NCI-H82 treated with DMSO at 0.1 percent for 48 hours (cell line): ENCODE results near the gene CTSO.
"Not testable (repeated sequence)": the region's sequence is repeated elsewhere in the genome, so short reads cannot be mapped to it uniquely, and the experiment has no call there.

Source experiments
- DNase-seq: peaks from one replicate; lab custom pipeline; 2025; ENCODE audit not compliant: unreplicated experiment; lab: John Stamatoyannopoulos, UW

The CTSO gene

DNA sequence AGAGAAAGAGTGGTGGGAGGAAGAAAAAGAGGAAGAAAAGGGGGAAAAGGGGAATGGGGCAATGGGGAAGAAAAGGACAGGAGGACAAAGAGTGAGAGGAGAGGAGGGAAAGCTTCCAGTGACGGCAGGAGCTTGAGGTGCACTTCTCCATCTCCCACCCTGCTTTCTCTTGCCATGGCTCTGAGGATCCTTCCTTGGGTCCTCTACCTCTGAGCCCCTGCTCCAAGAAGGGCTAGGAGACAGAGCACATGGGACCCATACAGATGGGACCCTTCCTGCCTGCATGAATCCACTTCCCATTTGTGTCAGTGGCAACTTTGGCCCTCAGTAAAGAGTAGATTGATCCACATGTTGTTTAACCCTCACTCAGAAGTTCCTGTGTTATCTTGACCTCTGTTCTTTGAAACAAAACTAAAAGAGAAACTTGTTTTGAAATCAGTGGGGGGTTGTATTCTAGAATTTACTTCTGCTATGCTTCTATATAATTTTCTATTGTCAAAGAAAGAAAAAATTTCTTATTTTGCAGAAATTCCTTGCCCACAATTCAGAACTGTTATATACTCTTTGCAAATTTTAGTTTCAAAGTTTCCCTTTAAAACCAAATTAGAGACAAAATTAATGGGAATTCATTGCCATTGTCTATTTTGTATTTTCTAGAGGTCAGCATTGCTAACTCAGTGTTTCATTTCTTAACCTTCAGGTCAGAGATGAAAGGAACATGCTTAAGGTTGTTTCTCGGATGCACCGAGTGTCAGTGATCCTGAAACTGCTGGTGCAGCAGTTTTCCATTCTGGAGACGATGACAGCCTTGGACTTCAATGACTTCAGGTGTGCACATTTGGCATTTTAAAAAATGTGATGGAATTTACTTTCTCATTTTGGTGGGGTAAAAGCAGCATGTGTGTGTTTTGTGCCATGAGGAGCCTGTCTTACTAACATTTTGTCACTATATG is 45.2 kb downstream of the CTSO start:
- DNase-seq: no peak

DNA sequence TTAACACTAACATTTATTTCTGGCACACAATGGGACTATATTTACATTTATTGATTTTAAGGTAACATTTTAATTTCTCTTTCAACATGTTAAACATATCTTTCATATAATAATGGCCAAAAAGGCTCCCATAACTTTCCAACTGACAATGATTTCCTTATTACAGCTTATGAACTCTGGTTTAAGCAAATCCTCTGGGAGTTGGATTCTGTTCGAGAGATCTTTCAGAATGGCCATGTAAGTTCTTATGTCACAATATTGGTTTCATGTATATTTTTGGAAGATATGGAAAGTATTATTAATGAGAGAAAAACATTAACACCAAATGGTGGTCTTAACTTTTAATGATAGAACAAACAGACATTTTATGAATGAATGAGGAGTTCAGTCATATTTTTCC is 46.1 kb downstream of the CTSO start:
- no peak for DNase-seq

DNA sequence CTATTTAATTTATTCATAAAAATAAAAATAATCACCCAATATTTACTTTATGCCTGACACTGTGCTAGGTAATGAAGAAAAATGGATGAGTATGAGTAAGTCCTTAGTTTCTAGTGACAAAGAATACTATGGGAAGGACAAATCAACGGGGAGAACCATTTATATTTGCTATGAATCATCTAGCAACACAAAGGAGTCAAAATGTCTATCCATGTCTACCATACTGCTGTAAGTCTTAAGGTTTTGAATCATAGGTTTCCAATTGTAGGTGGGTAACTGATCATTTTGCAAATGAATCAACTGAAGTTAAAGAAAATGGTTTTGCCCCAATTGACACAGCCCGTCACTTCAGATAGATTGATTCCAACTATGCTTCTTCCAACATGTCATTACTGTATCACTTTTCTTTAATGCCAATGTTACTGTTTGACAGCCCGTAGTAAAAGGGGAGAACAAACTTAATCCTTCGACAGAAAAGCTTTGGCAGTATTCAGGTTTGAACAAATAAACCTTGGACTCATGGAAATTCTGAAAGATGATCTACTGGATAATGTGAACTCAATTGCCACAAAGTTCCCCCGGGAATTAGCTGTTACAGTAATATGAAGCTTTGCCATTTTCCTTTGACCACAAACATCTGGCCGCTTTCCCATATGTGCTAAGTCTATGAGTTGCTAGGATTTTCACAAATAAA is 47.0 kb downstream of the CTSO start:
- DNase-seq: peak; percentile 3

DNA sequence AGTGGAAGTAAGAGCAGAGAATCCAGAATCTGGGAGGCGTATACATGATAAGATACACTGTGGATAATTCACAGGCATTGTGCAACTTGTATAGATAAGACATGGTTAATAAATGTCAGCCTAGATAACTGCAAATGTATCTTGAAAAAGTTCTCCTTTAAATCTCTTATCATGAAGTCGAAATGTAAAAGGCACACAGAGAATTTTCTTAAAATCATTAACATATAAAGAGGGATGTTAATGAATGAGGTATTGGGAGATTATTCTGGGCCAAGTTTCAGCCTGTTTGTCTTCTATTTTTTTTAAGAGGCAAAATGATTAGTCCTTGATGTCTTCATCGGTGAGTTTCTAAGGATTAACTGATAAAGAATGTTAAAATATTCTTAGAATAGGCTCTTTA is 49.3 kb downstream of the CTSO start:
- no peak for DNase-seq

DNA sequence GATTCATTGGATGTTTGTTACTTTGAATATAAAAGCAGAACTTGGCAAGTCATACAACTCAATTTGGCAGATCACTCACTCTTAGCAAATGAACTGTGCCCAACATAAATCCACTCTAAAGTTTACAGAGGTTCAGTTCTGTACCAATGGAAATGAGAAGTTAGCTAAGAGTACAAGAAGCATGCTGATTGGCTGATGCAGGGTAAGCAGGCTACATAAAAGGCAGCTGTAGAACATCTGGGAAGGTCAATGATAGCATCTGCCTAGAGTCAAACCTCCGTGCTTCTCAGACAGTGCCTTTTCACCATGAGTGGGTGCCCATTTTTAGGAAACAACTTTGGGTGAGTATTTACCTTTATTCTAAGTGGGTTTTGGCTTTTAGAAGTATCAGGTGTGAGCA is 50.2 kb downstream of the CTSO start, which contains the start of gene TDO2:
TSS of gene TDO2 (plus strand) at position 244 of the 400 bp plus-strand sequence. CDS start at position 307, 63 bp downstream.
- no peak for DNase-seq

DNA sequence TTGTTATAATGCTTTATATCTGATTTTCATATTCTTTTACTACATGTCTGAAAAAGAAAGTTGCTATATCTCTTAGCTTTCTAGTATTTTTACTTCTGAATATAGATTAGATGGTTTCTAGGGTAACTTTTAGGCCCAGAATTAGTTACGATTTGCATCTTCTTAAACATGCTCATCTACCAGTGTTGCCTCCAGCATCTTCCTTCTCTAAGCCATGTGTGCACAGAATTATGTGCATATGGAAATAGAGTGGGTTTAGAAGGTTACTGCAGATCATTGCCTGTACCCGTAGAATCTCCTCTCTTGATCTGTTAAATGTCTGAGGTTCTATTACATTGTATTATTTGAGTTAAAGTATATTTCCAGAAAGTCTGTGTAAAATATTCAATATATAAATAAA is 52.7 kb downstream of the CTSO start:
- no peak for DNase-seq

DNA sequence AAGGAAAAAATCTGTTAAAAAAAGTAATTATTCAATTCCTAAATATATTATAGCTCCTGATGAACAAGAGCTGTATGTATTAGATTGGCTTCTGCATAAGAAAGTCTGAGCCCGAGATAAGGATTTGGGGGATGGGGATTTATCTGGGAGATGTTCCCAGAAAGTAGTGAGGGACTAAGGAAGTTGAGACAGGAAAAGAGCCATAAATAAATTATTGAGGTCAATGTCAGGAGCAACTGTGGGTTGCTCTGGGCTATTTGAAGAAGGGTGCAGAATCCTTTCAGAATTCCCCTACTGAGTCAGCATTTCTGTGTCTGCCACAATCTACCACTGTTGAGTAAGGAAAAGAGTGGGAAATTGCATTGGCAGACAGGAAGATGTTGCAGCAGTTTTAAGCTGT is 53.3 kb downstream of the CTSO start:
- DNase-seq: no peak

DNA sequence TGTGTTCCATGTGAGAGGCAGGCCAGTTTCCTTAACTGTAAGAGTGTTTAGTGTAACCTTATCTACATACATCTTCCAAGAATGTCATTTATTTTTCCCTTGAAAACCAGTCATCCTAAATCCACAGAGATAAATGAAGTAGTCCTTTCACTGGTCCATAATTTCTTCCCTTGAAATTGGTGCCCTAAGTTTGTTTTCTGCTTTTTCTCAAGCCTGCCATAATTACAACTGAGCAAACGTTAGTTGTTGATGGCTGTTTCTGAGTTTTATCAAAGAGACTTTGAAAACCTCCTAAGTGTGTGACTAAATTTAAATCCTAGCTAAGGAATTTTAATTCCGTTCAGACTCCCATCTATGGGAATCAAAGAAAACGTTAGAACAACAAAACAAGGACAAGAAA is 53.8 kb downstream of the CTSO start:
- DNase-seq: no peak

DNA sequence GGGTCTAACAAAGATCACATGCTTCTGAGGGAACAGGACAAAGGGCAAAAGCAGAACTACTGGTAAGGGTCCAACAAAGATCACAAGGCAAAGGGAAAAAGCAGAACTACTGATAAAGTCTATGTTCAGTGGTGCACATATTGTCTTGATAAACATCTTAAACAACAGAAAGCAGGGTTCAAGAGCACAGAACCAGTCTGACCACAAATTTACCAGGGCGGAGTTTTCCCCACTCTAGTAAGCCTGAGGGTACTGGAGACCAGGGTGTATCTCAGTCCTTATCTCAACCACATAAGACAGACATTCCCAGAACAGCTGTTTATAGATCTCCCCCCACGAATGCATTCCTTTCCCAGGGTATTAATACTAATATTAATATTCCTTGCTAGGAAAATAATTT is 55.3 kb downstream of the CTSO start:
- not testable (repeated sequence) for DNase-seq

DNA sequence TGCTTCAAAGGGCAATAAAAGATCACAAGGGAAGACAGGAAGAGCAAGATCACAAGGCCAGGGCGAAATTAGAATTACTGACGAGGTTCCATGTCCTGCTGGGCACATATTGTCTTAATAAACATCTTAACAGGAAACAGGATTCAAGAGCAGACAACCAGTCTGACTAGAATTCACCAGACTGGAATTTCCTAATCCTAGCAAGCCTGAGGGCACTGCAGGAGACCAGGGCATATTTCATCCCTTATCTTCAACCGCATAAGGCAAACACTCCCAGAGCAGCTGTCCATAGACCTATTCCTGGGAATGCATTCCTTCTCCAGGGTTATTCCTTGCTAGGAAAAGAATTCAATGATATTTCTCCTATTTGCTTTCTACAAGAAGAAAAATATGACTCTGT is 62.6 kb downstream of the CTSO start:
- no peak for DNase-seq

DNA sequence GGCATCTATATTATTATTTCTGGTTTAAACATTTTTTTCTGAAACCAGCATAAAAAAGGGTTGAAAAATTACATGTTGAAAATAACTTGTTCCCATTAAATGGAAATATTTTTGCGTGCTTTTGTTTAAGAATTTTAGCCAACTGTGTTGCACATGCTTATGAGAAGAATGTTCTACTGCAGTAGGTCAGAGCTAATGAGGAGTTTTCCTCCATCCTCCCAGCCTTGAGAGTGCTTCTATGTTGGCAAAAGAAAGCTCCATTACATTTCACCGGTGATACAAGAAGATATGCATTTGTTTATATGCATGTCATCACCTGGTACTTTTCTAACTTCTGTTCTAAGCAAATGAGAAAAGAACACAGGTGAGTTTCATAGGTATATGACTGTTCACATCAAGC is 63.7 kb downstream of the CTSO start:
- DNase-seq: no peak

DNA sequence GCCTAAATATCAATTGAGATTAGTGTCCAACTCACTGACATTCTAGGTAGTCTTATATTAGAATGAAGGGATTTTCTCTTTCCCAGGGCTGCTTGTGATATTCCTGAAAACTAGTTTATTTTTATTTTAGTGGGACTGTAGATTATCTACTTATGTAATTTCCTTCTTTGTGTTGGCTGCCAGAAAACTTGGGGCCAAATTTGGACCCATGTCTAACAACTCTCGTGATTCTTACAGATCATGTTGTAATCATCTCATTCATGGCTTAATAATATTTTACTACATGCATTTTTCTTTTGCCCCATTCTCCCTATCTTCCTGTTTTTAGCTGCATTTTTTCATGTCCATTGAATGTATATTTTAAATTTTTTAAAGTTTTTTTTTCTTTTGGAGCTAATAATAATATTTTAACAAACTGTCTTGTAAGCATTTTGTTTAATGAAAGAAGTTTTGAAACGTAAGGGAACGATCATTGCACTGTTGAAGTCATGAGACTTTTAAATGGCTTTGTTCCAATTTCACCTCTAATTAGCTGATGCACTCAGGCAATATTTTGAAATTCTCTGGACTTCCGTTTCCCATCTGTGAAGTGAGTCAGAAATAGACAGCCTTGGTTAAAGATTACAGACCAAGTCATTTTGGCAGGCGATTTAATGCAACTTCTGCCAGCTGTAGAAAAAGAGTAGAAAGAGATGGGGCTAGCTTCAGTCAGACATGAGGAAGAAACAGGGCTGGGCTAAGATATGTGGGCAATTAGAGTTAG is 64.5 kb downstream of the CTSO start:
- DNase-seq: no peak

DNA sequence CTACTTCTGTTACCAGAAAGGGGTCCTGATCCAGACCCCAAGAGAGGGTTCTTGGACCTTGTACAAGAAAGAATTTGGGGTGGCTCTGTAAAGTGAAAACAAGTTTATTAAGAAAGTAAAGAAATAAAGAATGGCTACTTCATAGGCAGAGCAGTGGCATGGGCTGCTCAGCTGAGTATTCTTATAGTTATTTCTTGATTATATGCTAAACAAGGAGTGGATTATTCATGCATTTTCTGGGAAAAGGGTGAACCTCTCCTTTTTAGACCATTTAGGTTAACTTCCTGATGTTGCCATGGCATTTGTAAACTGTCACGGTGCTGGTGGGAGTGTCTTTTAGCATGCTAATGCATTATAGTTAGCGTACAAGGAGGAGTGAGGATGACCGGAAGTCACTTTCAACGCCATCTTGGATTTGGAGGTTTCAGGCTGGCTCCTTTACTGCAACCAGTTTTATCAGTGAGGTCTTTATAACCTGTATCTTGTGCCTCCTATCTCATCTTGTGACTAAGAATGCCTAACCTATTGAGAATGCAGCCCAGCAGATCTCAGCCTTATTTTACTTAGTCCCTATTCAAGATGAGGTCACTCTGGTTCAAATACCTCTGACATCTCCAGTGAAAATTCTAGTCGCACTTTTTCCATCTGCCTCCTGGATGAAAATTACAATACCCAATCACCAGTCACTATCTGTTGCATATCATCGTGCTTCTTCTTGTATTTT is 65.7 kb downstream of the CTSO start:
- no peak for DNase-seq

DNA sequence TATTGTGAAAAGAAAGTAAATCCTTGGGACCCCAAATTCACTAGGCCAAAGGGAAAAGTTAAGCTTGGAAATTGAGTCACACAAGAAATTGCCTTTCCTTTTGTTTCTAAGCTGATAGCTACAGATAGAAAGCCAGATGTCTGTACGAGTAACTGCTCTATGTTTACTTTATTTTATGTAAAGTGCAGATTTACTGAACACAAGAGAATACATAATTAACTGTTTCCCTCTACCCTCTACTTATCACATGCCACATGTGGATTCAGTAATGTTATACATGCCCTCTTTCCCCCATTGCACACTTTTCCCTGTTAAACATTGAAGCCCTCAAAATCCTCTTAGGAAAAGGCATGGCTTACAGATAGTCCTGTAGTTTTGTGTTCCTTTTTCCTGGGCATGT is 66.6 kb downstream of the CTSO start:
- no peak for DNase-seq

DNA sequence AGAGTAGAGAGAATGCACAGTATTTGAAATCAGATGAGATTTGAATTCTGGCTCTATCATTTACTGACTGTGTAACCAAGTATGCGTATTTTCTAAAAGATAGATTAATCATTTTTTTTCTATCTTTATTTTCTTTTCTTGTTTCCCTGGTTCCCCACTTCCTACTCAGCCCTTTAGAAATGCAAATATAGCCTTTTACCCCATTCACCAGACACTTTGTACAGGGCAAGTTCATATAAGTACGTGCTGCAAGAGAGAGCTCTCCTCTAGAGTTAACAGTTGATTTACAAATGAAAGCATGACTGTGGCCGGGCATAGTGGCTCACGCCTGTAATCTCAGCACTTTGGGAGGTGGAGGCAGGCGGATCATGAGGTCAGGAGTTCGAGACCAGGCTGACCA is 68.0 kb downstream of the CTSO start:
- no peak for DNase-seq

DNA sequence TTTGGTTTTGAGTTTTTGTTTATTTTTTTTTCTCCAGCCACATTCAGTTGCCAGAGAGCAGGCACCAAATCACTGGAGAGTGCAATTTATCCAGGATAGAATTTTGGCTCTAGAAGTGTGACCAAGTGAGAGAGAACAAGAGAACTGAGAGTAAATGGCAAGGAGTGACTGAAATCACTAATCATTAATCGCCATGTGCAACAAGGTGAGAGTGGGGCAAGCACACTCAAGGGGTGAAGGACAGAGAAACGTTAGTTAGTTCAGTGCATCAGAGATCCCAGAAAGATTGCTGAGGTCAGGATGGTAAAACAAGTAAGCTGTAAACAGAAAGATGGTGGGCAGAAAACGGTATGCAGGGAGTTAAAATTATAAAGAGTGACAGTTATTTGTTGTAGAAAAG is 69.8 kb downstream of the CTSO start:
- no peak for DNase-seq

DNA sequence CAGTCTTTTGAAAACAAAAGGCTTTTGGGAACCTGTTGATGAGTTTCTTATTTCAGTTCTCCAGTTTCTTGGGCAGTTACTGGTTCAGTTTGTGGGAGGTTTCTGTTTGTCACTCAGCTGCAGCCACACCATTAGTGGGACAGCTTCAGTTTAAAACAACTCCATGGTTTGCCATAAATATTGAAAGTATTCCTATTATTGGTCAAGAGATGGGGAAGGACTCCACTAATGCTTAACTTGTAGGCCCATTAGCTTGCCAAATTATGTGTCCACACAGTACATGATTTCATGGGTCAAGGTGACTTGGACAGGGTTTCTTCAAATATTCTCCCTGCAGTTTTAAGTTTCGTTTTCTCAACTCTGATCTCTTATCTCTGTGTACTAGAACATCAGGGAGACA is 72.1 kb downstream of the CTSO start:
- no peak for DNase-seq

DNA sequence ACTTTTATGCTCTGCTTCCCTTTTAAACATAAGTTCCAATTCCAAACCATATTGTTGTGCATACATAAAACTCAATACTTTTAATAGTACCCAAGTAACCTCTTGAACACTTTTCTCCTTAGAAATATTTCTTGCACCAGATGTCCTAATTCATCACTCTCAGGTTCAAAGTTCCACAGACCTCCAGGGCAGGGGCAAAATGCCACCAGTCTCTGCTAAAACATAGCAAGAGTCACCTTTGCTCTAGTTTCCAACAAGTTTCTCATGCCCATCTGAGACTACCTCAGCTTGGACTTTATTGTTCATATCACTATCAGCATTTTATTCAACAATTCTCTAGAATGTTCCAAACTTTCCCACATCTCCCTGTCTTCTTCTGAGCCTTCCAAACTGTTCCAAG is 73.9 kb downstream of the CTSO start:
- no peak for DNase-seq

DNA sequence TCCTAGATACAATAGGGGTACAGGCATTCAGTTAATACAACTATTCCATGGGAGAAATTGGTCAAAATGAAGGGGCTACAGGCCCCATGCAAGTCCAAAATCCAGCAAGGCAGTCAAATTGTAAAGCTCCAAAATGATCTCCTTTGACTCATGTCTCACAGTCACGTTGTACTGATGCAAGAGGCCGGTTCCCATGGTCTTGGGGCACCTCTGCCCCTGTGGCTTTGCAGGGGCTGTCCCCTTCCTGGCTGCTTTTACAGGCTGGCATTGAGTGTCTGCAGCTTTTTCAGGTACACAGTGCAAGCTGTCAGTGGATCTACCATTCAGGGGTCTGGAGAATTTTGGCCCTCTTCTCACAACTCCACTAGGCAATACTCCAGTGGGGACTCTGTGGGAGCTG is 75.1 kb downstream of the CTSO start:
- no peak for DNase-seq

DNA sequence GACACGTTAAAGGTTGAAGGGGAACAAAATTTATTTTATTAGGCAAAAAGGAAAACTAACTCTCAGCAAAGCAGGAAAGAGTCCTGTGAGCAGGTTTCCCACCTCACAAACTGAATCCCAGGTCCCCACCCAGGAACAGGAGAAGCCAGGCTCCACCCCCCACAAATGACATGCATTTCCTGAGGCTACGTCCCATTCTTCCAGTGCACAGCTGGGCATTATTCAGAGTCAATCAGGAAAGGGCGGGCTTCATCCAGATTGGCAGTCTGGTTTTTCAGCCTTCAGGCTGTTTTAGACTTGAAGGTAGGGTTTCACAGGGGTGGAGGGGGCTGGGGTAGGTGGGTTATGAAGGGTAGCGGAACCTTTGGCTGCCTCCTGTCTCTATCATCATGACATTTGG is 75.7 kb downstream of the CTSO start:
- DNase-seq: no peak

DNA sequence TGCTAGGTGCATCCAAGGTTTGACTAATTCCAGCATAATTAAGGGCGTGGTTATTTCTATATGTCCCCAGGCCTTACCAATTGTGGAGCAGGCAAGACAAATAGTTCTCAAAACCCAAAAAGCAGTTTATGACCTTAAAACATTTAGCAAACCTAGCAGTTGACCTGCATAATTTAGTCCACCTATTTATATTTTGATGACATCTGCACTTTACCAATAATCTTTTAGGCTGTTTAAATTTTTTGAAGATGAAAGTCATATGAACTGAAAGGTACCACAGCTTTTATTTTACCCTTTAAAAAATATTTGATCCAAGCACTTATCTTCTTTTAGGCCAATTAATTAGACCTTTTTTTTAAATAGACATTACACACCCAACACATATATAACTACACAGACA is 77.8 kb downstream of the CTSO start:
- no peak for DNase-seq
